MM.1S (cell line): ENCODE results near the gene SDHA.
"Not testable (repeated sequence)": the region's sequence is repeated elsewhere in the genome, so short reads cannot be mapped to it uniquely, and the experiment has no call there.

ENCODE experiments used
- CTCF ChIP-seq: fragments of 300-600 bp; sonication (generic); IDR thresholded peaks from 2 replicates; pipeline ENCODE4 v1.5.1; 2016; ENCODE audit warnings: antibody characterized with exemption, low read length, mixed read lengths
- EZH2 ChIP-seq: fragments of 300-600 bp; sonication (generic); optimal IDR thresholded peaks from 2 replicates; pipeline ENCODE3; 2017; ENCODE audit warnings: low read depth, mild to moderate bottlenecking, antibody characterized with exemption, low read length, mixed read lengths

GRCh38 chr5:263275-263974 is 45.3 kb downstream of the SDHA start:
- TF ChIP-seq CTCF, EZH2: not testable (repeated sequence)
